NCI-H2196 treated with DMSO at 0.1 percent for 48 hours (cell line): ENCODE measurements around the gene HLA-DPB1.

ENCODE experiments used
- DNase-seq: peaks from one replicate; lab custom pipeline; 2025; ENCODE audit not compliant: unreplicated experiment; lab: John Stamatoyannopoulos, UW

HLA-DPB1 gene

DNA sequence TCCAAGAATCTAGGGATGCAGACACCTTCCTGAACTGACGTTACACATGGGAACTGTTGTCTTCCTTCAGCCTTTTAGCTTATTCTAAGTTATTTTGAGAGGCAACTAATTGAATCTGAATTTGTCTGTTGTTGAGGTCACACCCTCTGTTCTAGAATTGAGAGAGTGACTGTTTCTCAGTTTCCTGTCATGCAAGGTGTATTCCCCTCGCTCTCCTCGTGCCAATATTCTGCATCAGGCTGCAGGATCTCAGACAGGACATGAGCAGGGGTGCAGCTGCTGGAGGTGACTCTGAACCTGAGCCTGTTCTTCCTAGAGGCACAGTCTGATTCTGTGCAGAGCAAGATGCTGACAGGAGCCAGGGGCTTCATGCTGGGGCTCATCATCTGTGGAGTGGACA lies 52.5 kb downstream of the HLA-DPB1 start:
- DNase-seq = no peak

DNA sequence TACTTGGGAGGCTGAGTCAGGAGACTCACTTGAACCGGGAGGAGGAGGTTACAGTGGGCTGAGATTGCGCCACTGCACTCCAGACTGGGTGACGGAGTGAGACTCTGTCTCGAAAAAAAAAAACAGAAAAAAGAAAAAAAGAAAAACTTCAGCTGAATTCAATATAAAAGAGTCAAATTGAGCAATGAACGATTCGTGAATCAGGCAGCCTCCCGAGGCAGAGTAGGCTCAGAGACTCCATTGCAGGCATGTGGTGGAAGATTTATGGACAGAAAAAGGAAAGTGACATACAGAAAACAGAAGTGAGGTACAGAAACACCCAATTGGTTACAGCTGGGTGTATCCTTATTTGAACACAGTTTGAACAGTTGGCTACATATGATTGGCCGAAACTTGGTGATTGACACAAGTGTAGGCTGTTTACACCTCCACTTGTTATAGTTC lies 56.3 kb downstream of the HLA-DPB1 start:
- DNase-seq = no peak

DNA sequence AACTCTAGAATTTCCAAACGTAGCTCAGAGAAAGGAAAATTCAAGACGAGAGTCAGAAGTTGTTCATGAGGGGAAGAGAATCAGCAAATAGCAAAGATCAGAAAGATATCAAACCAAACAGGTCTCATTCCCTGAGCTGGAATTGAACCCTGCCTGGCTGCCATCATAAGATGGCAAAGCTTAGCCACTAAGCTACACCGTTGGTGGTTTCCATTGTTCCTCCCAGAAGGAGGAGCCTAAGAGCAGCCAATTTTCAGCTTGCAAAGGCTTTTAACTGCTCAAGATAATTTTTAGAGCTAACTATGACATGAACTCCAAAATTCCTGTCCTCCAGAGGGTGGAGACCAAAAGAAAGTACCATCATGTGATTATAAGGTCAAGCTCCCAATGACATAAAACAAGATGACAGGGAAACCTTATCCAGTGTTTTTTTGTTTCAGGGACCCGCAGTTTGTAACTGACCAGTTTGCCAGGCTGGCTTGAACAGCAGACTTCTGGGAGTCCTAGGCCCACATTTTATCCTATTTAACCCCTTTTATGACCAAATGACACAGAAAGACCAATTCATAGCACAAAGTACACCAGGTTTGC lies 60.6 kb downstream of the HLA-DPB1 start:
- no peak for DNase-seq
